IMR-90 (cell line): ENCODE measurements around the gene COIL.

ENCODE experiments used
- BHLHE40 ChIP-seq: fragments of 150-350 bp; IDR thresholded peaks from 2 replicates; pipeline ENCODE4 v1.6.1; 2016; ENCODE audit warnings: mild to moderate bottlenecking, low read depth, low read length
- CEBPB ChIP-seq: IDR thresholded peaks from 2 replicates; pipeline ENCODE4 v1.6.1; 2012; ENCODE audit warnings: low read depth, low read length, improper control_type of control experiment
- FOS ChIP-seq: fragments of 150-350 bp; IDR thresholded peaks from 2 replicates; pipeline ENCODE4 v1.6.1; 2016; ENCODE audit warnings: low read depth, low read length
- MAZ ChIP-seq: IDR thresholded peaks from 2 replicates; pipeline ENCODE4 v1.6.1; 2012; ENCODE audit warnings: low read depth, mild to moderate bottlenecking, low read length, improper control_type of control experiment, moderate library complexity, borderline replicate concordance
- NFE2L2 ChIP-seq: fragments of 150-350 bp; IDR thresholded peaks from 2 replicates; pipeline ENCODE4 v1.6.1; 2016; ENCODE audit warnings: low read depth, mild to moderate bottlenecking, low read length
- POLR2A ChIP-seq: IDR thresholded peaks from 2 replicates; pipeline ENCODE4 v1.6.1; 2012; ENCODE audit warnings: mild to moderate bottlenecking, low read depth, low read length
- RAD21 ChIP-seq: IDR thresholded peaks from 2 replicates; pipeline ENCODE4 v1.6.1; 2012; ENCODE audit warnings: low read length, improper control_type of control experiment
- SMC3 ChIP-seq: fragments of 150-350 bp; IDR thresholded peaks from 2 replicates; pipeline ENCODE4 v1.6.1; 2016; ENCODE audit warnings: low read depth, mild to moderate bottlenecking, antibody characterized with exemption, low read length, moderate library complexity
- TF ChIP-seq, protein P1 (sequence below): conservative IDR thresholded peaks from 2 replicates; pipeline ENCODE4 v1.5.1; 2012; ENCODE audit warnings: mild to moderate bottlenecking, low read depth, low read length, improper control_type of control experiment
- TF ChIP-seq, protein P2 (sequence below): fragments of 150-350 bp; IDR thresholded peaks from 2 replicates; pipeline ENCODE4 v1.6.1; 2016; ENCODE audit warnings: low read depth, mild to moderate bottlenecking, low read length, moderate library complexity, borderline replicate concordance
- TF ChIP-seq, protein P3 (sequence below): fragments of 150-350 bp; IDR thresholded peaks from 2 replicates; pipeline ENCODE4 v1.6.1; 2017; ENCODE audit warnings: mild to moderate bottlenecking, antibody characterized with exemption, low read length, low read depth

DNA sequence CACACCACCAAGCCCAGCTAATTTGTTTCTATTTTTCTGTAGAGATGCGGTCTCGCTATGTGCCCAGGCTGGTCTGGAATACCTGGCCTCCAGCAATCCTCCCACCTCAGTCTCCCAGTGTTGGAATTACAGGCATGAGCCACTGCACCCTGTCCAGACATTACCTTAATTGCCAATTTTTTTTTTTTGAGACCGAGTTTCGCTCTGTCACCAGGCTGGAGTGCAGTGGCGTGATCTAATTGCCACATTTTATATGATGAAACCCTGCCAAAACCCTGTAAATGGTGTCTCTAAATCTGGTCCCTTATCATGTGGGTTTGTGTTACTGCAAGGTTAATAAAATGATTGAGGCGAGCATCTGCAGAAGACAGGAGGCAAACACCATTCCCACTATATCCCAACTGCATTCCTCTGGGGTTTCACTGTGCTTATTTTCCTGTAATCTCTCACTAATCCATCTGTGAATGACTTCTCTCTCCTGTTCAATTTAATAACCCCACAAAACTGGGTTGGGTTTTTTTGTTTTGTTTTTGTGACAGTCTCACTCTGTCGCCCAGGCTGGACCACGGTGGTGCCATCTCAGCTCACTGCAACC lies 27.6 kb downstream of the COIL start:
- TF ChIP-seq, protein P1, sequence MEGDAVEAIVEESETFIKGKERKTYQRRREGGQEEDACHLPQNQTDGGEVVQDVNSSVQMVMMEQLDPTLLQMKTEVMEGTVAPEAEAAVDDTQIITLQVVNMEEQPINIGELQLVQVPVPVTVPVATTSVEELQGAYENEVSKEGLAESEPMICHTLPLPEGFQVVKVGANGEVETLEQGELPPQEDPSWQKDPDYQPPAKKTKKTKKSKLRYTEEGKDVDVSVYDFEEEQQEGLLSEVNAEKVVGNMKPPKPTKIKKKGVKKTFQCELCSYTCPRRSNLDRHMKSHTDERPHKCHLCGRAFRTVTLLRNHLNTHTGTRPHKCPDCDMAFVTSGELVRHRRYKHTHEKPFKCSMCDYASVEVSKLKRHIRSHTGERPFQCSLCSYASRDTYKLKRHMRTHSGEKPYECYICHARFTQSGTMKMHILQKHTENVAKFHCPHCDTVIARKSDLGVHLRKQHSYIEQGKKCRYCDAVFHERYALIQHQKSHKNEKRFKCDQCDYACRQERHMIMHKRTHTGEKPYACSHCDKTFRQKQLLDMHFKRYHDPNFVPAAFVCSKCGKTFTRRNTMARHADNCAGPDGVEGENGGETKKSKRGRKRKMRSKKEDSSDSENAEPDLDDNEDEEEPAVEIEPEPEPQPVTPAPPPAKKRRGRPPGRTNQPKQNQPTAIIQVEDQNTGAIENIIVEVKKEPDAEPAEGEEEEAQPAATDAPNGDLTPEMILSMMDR = no peak
- TF ChIP-seq BHLHE40 (no peak), CEBPB (no peak), SMC3 (no peak), MAZ (no peak), POLR2A (no peak), NFE2L2 (no peak), RAD21 (no peak), FOS (no peak)
- TF ChIP-seq, protein P2, sequence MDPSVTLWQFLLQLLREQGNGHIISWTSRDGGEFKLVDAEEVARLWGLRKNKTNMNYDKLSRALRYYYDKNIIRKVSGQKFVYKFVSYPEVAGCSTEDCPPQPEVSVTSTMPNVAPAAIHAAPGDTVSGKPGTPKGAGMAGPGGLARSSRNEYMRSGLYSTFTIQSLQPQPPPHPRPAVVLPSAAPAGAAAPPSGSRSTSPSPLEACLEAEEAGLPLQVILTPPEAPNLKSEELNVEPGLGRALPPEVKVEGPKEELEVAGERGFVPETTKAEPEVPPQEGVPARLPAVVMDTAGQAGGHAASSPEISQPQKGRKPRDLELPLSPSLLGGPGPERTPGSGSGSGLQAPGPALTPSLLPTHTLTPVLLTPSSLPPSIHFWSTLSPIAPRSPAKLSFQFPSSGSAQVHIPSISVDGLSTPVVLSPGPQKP = no peak
- TF ChIP-seq, protein P3, sequence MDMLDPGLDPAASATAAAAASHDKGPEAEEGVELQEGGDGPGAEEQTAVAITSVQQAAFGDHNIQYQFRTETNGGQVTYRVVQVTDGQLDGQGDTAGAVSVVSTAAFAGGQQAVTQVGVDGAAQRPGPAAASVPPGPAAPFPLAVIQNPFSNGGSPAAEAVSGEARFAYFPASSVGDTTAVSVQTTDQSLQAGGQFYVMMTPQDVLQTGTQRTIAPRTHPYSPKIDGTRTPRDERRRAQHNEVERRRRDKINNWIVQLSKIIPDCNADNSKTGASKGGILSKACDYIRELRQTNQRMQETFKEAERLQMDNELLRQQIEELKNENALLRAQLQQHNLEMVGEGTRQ = no peak
